ENCODE data around the gene CD99L2.
A peak's percentile ranks its signal among the peaks of the same experiment; 100 is the strongest.

The CD99L2 gene

GRCh38 chrX:150753968-150754367 lies 144.5 kb downstream of the CD99L2 start:
- CTCF ChIA-PET: no interaction called here
- H3K27ac ChIP-seq: no peak overlapping the region
- no peak for DNase-seq (ENCODE audit: low spot score)
- POLR2A ChIA-PET (ENCODE audit: low non-redundant PET): no interaction called here
- TF ChIP-seq CTCF (conservative IDR thresholded peaks at IDR 0.05; ENCODE audit: low read depth): no peak

DNA sequence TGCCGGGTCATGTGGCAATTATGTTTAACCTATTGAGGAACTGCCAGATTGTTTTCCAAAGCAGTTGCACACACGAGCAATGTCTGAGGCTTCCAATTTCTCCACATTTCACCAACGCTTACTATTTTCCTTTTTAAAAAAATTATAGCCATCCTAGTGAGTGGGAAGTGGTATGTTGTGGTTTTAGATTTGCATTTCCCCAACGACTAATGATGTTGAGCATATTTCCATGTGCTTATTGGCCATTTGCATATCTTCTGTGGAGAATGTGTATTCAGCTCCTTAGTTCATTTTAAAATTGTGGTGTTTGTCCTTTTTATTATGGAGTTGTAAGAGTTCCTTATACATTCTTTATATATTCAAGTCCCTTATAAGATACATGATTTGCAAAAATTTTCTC lies 145.1 kb downstream of the CD99L2 start:
- no peak for DNase-seq (ENCODE audit: low spot score)
- ChIA-PET POLR2A (ENCODE audit: low non-redundant PET) (no interaction called here), CTCF (no interaction called here)
- H3K27ac ChIP-seq: no peak overlapping the region
- no peak for TF ChIP-seq CTCF (conservative IDR thresholded peaks at IDR 0.05; ENCODE audit: low read depth)

- no peak for DNase-seq (ENCODE audit: low spot score)
- POLR2A ChIA-PET (ENCODE audit: low non-redundant PET): no interaction called here
- CTCF ChIA-PET: no interaction called here
- H3K27ac ChIP-seq: no peak overlapping the region
- no peak for TF ChIP-seq CTCF (conservative IDR thresholded peaks at IDR 0.05; ENCODE audit: low read depth)
Observed at GRCh38 chrX:150752124-150752523, 146.3 kb downstream of the CD99L2 start.

GRCh38 chrX:150736475-150736874 lies 162.0 kb downstream of the CD99L2 start:
- ChIA-PET POLR2A (ENCODE audit: low non-redundant PET) (no interaction called here), CTCF (no interaction called here)
- H3K27ac ChIP-seq: no peak overlapping the region
- no peak for TF ChIP-seq CTCF (conservative IDR thresholded peaks at IDR 0.05; ENCODE audit: low read depth)
- DNase-seq (ENCODE audit: low spot score): no peak

GRCh38 chrX:150731795-150732194 lies 166.7 kb downstream of the CD99L2 start:
- ChIA-PET POLR2A (ENCODE audit: low non-redundant PET) (no interaction called here), CTCF (no interaction called here)
- peak; percentile 30 for DNase-seq (ENCODE audit: low spot score)
- no peak overlapping the region for H3K27ac ChIP-seq
- TF ChIP-seq CTCF (conservative IDR thresholded peaks at IDR 0.05; ENCODE audit: low read depth): no peak

- ChIA-PET POLR2A (ENCODE audit: low non-redundant PET) (no interaction called here), CTCF (interaction anchor here (0.6 kb wide), 1 partner anchor 20 kb away, joined by 4 read pairs; no protein-coding TSS in a partner anchor)
- no peak for TF ChIP-seq CTCF (conservative IDR thresholded peaks at IDR 0.05; ENCODE audit: low read depth)
- H3K27ac ChIP-seq: no peak overlapping the region
- DNase-seq (ENCODE audit: low spot score): no peak
Observed at GRCh38 chrX:150730719-150731118, 167.7 kb downstream of the CD99L2 start.

DNA sequence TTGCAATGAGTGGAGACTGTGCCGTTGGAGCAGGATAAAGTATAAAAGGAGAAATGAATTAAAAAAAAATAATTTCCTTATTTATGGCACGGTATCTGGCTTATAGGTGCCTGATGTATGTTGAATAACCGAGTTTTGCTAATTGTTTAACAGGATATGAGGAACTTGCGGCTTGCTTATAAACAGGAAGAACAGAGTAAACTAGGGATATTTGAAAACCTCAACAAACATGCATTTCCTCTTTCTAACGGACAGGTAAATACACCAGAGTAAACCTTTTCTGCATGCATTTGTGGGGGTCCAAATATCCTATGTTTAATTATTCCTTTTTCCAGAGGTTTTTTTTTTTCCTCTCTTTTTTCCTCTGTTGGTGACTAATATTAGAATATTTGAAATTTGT lies 168.5 kb downstream of the CD99L2 start:
- no peak for DNase-seq (ENCODE audit: low spot score)
- no peak overlapping the region for H3K27ac ChIP-seq
- POLR2A ChIA-PET (ENCODE audit: low non-redundant PET): no interaction called here
- CTCF ChIA-PET: interaction anchor here (0.6 kb wide), 1 partner anchor 20 kb away, joined by 4 read pairs; no protein-coding TSS in a partner anchor
- no peak for TF ChIP-seq CTCF (conservative IDR thresholded peaks at IDR 0.05; ENCODE audit: low read depth)

Measured in RWPE1 (cell line).